Measurements from ENCODE around the gene SANBR.
"Not testable (repeated sequence)": the region's sequence is repeated elsewhere in the genome, so short reads cannot be mapped to it uniquely, and the experiment has no call there.

SANBR gene

DNA sequence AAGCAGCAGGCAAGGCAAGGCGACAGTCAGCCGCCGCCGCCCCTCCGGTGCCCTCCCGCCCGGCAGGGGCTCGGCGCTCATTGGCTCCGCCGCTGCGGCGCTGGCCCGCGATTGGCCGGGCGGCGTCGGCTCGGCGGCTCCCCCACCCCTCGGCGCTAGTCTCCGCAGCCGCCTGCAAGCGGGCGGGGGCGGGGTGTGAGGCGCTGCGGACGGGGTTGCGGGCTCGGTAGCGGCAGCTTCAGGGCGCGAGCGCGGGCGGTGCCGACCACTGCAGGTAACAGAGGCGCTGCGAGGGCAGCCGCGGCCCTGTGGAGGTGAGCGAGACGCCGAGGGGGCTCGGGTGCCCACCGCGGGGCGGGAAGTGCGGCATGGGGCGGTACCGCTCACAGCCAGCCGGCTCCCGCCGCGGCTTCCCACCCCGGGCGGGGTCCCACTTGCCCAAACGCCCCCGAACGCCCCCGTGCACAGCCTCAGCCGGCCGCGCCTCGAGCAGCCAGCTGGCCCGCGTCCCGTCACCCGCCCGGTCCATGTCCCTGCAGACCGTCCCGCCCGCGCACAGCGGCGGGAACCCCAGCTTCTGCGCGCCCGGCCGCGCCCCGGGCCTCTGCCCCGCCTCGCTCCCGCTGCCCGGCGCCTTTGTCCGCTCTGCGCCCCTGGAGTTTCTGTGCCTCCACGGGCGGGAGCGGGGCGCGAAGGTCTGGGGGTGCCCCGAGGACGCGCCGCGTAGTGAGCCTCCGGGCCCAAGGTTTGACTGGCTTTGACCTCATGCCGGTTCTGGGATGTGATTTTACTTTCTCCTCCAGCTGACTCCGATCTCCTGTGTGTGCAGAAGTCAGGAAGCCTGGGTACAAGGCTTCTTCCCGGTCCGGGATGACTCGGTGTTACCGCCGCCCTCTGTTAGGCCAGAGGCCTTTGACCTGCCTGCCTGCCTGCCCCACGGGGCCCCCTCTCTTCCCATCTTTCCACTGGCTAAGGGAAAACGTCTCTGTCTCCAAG is at the start of gene SANBR:
SANBR (plus strand) TSS at position 158 of the 996 bp plus-strand sequence. CDS start 4,480 bp downstream, outside the sequence.
- peak; percentile 39 for DNase-seq (ENCODE audit: low read depth)

GRCh38 chr2:61015976-61016375 is 49.7 kb upstream of the SANBR start:
- DNase-seq (ENCODE audit: low read depth): no peak

DNA sequence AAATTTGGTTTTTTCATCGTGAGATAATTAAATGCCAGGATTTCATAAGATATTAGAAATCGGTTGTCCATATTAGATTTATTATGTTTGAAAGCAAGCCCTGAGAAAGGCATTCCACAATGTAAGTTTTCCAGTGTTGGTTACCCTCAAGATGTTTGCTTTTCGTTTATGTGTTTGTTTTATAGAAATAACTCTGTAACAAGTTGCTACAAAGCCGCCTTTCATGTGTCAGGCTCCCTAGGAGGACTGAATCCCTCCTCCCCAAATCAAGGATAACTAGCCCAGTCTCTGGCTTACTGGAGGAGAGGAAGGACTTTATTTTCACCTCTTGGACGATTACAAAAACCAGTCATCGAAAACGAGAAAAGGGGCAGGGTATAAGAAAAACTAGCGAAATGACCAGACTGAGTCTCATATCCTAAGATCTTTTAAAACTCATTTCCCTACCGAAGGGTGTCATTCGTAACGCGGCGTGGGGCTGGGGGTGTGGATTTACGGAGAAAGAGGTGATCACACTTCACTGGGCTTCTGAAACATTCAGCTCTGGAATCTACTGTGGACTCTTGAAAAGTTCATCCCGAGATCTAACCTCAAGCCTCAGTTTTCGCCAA is 49.2 kb upstream of the SANBR start:
- DNase-seq (ENCODE audit: low read depth): no peak

DNA sequence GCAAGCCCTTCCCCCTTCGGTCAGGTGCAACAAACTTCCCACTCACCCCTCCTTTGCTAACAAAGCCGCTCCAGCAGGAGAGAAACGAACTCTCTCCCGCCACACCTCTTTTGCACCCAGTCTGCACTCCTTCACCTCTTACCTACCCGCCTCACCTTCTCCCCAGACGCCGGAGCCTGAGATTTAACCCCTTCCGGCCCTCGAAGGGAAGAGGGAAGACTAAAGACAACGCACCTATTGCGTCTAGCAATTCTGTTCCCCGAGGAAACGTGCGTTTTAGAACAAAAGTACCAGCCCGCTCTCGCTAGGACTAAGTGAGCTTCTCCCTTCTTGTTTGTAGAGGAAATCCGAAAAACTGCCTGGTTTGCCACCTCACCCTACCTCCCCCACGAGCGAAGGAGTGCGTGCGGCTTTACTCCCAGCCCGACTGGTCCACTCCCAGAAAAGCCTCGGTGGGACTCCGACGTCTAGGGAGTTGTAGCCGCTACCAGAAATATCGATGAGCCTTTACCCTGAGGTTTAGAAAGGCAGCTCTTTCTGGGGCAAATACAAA is 48.6 kb upstream of the SANBR start:
- peak; percentile 24 for DNase-seq (ENCODE audit: low read depth)

GRCh38 chr2:61017556-61018317 is 47.9 kb upstream of the SANBR start, which contains the start of the genes PEX13 and PUS10:
Gene PEX13 (plus strand): TSS chr2:61017720. CDS start chr2:61017760, 40 bp downstream.
Gene PUS10 (minus strand): TSS chr2:61018255. CDS start chr2:61011890, 6,365 bp downstream.
- peak; percentile 22 for DNase-seq (ENCODE audit: low read depth)

- DNase-seq (ENCODE audit: low read depth): no peak
Measured at GRCh38 chr2:61018318-61018755, 47.3 kb upstream of the SANBR start.

DNA sequence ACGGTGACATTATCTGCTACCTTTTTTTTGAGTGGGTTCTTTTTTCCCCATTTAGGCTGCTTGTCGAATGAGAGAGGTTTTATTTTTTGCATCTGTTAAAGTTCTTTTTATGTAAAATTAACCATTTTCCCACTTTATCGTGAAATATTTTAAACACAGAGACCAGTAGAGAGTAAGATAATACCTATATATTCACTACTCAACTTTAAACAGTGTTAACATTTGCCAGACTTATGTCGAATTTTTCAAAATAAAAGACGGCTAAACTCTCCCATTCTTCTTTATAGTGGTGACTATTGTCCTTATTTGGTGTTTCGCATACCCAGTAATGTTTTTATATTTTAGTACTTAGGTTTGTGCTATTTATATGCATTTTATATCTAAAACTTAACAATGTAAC is 46.9 kb upstream of the SANBR start:
- DNase-seq (ENCODE audit: low read depth): no peak

DNA sequence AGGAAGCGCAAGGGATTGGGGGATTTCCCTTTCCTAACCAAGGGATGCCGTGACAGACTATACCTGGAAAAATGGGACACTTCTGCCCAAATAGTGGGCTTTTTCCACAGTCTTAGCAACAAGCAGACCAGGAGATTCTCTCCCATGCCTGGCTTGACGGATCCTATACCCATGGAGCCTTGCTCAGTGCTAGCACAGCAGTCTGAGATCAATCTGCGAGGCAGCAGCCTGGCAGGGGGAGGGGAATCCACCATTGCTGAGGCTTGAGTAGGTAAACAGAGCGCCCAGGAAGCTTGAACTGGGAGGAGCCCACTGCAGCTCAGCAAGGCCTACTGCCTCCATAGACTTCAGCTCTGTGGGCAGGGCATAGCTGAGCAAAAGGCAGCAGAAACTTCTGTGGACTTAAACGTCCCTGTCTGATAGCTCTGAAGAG is 44.4 kb upstream of the SANBR start:
- DNase-seq (ENCODE audit: low read depth): no peak

- DNase-seq (ENCODE audit: low read depth): no peak
Measured at GRCh38 chr2:61023670-61024069, 42.0 kb upstream of the SANBR start.

- no peak for DNase-seq (ENCODE audit: low read depth)
Measured at GRCh38 chr2:61029533-61029932, 36.1 kb upstream of the SANBR start.

- DNase-seq (ENCODE audit: low read depth): not testable (repeated sequence)
Measured at GRCh38 chr2:61034592-61034991, 31.1 kb upstream of the SANBR start.

DNA sequence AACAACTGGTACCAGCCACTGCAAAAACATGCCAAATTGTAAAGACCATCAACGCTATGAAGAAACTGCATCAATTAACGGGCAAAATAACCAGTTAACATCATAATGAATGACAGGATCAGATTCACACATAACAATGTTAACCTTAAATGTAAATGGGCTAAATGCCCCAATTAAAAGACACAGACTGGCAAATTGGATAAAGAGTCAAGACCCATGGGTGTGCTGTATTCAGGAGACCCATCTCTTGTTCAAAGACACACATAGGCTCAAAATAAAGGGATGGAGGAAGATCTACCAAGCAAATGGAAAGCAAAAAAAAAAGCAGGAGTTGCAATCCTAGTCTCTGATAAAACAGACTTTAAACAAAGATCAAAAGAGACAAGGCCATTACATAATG is 29.0 kb upstream of the SANBR start:
- not testable (repeated sequence) for DNase-seq (ENCODE audit: low read depth)

DNA sequence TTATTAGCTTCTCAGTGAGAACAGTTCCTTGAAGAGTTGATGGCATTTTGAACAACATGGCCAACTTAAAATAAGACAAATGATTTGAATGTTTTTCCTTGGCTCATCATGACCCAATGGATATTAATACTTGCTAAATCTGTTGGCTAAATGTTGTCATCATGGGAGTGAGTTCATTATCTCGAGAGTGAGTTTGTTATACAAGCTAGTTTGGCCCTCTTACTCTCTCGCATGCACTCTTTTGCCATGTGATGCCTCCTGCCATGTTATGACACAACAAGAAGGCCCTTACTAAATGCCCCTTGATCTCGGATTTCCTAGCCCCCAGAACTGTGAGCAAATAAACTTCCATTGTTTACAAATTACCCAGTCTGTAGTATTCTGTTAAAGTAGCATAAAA is 22.9 kb upstream of the SANBR start:
- DNase-seq (ENCODE audit: low read depth): no peak

DNA sequence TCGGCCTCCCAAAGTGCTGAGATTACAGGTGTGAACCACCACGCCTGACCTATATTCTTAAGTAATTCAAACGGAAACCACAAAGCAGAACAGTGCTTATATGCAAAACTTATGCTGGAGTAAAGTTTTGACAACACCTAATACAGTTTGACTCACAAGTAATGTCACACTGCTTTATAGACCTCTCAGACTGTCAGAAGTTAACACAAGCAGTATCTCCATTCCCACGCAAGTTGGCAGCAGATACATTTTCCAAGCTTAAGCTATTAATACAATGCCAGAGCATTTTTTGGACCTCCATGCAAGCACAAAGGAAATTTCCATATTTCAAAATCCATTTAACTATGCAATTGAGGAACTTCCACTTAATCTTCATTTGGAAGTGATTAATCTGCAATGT is 21.0 kb upstream of the SANBR start:
- no peak for DNase-seq (ENCODE audit: low read depth)

- no peak for DNase-seq (ENCODE audit: low read depth)
Measured at GRCh38 chr2:61045226-61045625, 20.4 kb upstream of the SANBR start.

- no peak for DNase-seq (ENCODE audit: low read depth)
Measured at GRCh38 chr2:61045999-61046398, 19.7 kb upstream of the SANBR start.

DNA sequence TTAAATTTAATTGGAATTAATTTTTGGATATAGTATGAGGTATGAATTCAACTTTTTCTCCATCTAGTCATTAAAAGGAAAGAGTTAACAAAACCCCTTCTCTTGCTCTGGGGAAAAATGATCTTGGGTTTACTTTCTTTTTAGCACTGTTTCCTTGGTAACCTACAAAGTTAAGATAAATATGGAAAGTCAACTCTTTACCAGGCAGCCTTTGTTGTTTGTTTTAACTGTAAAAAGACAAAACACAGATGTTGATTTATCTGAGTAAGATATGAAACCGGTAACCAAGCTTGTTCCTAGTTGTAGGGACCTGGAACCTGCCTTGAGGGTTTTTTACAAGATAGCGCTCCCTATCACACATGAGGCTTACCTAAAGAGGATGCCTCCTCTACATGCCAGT is 10.1 kb upstream of the SANBR start:
- DNase-seq (ENCODE audit: low read depth): no peak

GRCh38 chr2:61057562-61057961 is 8.1 kb upstream of the SANBR start:
- no peak for DNase-seq (ENCODE audit: low read depth)

DNA sequence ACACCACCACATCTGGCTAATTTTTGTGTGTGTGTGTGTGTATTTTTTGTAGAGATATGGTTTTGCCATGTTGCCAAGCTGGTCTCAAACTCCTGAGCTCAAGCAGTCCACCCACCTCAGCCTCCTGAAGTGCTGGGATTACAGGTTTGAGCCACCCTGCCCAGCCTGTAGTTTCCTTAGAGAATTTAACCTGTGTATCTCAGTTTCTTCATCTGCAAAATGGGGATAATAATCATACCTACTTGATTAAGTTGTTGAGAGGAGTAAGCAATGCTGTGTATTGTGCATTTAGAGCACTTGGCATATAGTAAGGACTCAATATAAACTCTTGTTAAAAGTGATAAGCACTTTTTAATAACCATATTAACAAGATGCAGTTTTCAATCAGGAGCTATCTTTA is 6.3 kb upstream of the SANBR start:
- no peak for DNase-seq (ENCODE audit: low read depth)

DNA sequence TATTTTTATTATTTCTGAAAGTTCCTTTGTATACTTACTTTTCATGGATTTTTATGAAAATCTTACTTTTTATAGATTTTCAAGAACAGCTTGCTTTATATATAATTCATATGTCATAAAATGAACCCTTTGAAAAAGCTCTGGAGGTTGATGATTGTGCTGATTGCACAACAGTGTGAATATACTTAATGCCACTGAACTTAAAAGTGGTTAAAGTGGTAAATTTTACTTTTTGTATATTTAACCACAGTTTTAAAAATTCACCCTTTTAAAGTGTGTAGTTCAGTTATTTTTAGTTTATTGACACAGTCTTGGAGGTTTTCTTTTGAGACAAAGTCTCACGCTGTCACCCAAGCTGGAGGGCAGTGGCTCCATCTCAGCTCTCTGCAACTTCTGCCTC is 8.4 kb downstream of the SANBR start:
- DNase-seq (ENCODE audit: low read depth): no peak

- no peak for DNase-seq (ENCODE audit: low read depth)
Measured at GRCh38 chr2:61085883-61086282, 20.2 kb downstream of the SANBR start.

- DNase-seq (ENCODE audit: low read depth): no peak
Measured at GRCh38 chr2:61089797-61090196, 24.1 kb downstream of the SANBR start.

All from fibroblast of the conjunctiva (primary cell).